SK-N-SH (cell line): ENCODE data around the gene LRRC37B.
"Not testable (repeated sequence)": the region's sequence is repeated elsewhere in the genome, so short reads cannot be mapped to it uniquely, and the experiment has no call there.

Experiments
- FOSL2 ChIP-seq: IDR thresholded peaks from 2 replicates; pipeline ENCODE4 v1.4.0; 2012; ENCODE audit warnings: low read depth, mild to moderate bottlenecking, moderate library complexity, borderline replicate concordance
- FOXJ3 ChIP-seq: sonication (generic); formaldehyde crosslinking; IDR thresholded peaks from 2 replicates; pipeline ENCODE4 v1.5.1; 2020; ENCODE audit warnings: mild to moderate bottlenecking, missing genetic modification reagents
- JUND ChIP-seq: IDR thresholded peaks from 2 replicates; pipeline ENCODE4 v1.4.0; 2012
- RAD21 ChIP-seq: IDR thresholded peaks from 2 replicates; pipeline ENCODE4 v1.6.1; 2012; ENCODE audit warnings: mild to moderate bottlenecking, low read length
- SIN3A ChIP-seq: IDR thresholded peaks from 2 replicates; pipeline ENCODE4 v1.6.1; 2012; ENCODE audit warnings: low read depth, mild to moderate bottlenecking, low read length, moderate library complexity, borderline replicate concordance
- SMC3 ChIP-seq: IDR thresholded peaks from 2 replicates; pipeline ENCODE4 v1.6.1; 2012; ENCODE audit warnings: low read depth, low read length, improper control_type of control experiment
- TAF1 ChIP-seq: IDR thresholded peaks from 2 replicates; pipeline ENCODE4 v1.6.1; 2012; ENCODE audit warnings: low read depth, mild to moderate bottlenecking, low read length, moderate library complexity, borderline replicate concordance
- TCF12 ChIP-seq: IDR thresholded peaks from 2 replicates; pipeline ENCODE4 v1.4.0; 2012
- TF ChIP-seq, protein P1 (sequence below): fragments of 200-600 bp; sonication (generic); IDR thresholded peaks from 2 replicates; pipeline ENCODE4 v1.6.1; 2017; ENCODE audit warnings: antibody characterized with exemption, mild to moderate bottlenecking, moderate library complexity

DNA sequence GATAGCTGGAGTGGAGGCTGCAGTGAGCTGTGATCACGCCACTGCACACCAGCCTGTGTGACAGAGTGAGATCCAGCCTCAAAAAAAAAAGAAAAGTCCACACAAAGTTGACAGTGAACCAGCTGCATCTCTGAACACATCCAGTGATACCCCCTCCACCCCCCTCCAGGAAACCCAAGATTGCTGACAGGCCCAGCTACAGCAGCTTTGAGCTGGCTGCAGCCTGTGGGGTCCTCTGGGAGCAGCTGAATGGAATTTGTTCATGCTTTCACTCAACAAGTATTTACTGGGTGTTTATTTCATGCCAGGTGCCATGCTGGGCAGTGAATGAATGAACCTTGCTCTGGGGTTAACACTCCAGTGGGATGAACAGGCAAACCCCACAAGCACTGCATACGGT lies 56.9 kb downstream of the LRRC37B start:
- TF ChIP-seq, protein P1, sequence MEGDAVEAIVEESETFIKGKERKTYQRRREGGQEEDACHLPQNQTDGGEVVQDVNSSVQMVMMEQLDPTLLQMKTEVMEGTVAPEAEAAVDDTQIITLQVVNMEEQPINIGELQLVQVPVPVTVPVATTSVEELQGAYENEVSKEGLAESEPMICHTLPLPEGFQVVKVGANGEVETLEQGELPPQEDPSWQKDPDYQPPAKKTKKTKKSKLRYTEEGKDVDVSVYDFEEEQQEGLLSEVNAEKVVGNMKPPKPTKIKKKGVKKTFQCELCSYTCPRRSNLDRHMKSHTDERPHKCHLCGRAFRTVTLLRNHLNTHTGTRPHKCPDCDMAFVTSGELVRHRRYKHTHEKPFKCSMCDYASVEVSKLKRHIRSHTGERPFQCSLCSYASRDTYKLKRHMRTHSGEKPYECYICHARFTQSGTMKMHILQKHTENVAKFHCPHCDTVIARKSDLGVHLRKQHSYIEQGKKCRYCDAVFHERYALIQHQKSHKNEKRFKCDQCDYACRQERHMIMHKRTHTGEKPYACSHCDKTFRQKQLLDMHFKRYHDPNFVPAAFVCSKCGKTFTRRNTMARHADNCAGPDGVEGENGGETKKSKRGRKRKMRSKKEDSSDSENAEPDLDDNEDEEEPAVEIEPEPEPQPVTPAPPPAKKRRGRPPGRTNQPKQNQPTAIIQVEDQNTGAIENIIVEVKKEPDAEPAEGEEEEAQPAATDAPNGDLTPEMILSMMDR, result not testable (repeated sequence)
- TF ChIP-seq TAF1; JUND; SMC3; RAD21; FOXJ3 (CRISPR knock-in tag); SIN3A; TCF12; FOSL2: not testable (repeated sequence)
